ENCODE results near the gene ALDH1B1.

- TF ChIP-seq CTCF (IDR thresholded peaks at IDR 0.05) (no peak), POLR2A (IDR thresholded peaks at IDR 0.05) (no peak)
Measured at GRCh38 chr9:38343037-38343436, 49.5 kb upstream of the ALDH1B1 start.
